Measurements from ENCODE around the gene SMAD3. TPM values are rescaled to one million over a fixed set of nuclear protein-coding genes. Genes with fewer than 3 reads are reported as not detected.

Gene SMAD3
- total RNA-seq, 4 donors from 2014 or later: 21.2 to 32.3 (median 24.2) TPM

GRCh38 chr15:67048281-67049279 is 16.8 kb upstream of the SMAD3 start:
- no peaks in the 10 kb centered on the region for H3K9me3 ChIP-seq
- peak in 1 of 2 donors; percentile 38 for TF ChIP-seq POLR2AphosphoS5 (IDR thresholded peaks at IDR 0.05)
- TF ChIP-seq POLR2A (IDR thresholded peaks at IDR 0.05; ENCODE audit: low read depth): no peak
- TF ChIP-seq CTCF (IDR thresholded peaks at IDR 0.05): no peak
- TF ChIP-seq EP300 (IDR thresholded peaks at IDR 0.05): no peak
- DNase-seq (ENCODE audit: extremely low spot score): no peak
- no peak overlapping the region for H3K4me3 ChIP-seq
- no peaks in the 10 kb centered on the region for H3K36me3 ChIP-seq
- H3K4me1 ChIP-seq: peaks cover 36 to 53% (median 51%) of the 10 kb centered on the region in 4 donors
- H3K27ac ChIP-seq (replicated peaks in 1 of 4): peak overlapping the region; percentile 58 to 82 (median 72)
- no peaks in the 10 kb centered on the region for H3K27me3 ChIP-seq
- WGBS: 58% methylated on average over 9 of the region's 9 CpGs
- intact Hi-C loops (cut with DNase I): no loop called here

- DNase-seq (ENCODE audit: extremely low spot score): no peak
- 68% methylated on average over 6 of the region's 6 CpGs for WGBS
- no peaks in the 10 kb centered on the region for H3K9me3 ChIP-seq
- TF ChIP-seq CTCF (IDR thresholded peaks at IDR 0.05) (no peak), EP300 (IDR thresholded peaks at IDR 0.05) (no peak), POLR2A (IDR thresholded peaks at IDR 0.05; ENCODE audit: low read depth) (no peak), POLR2AphosphoS5 (IDR thresholded peaks at IDR 0.05) (no peak)
- intact Hi-C loops (cut with DNase I): no loop called here
- H3K4me1 ChIP-seq: peaks cover 36 to 46% (median 44%) of the 10 kb centered on the region in 4 donors
- H3K36me3 ChIP-seq: no peaks in the 10 kb centered on the region
- H3K4me3 ChIP-seq: no peak overlapping the region
- H3K27ac ChIP-seq (replicated peaks in 1 of 4): peak overlapping the region; percentile 58 to 82 (median 72)
- no peaks in the 10 kb centered on the region for H3K27me3 ChIP-seq
Measured at GRCh38 chr15:67049351-67050044, 15.9 kb upstream of the SMAD3 start.

- H3K27ac ChIP-seq (replicated peaks in 1 of 4): peak overlapping the region; percentile 58 to 82 (median 72)
- H3K9me3 ChIP-seq: no peaks in the 10 kb centered on the region
- no peak for DNase-seq (ENCODE audit: extremely low spot score)
- intact Hi-C loops (cut with DNase I): no loop called here
- WGBS: 84% methylated on average over 3 of the region's 3 CpGs
- TF ChIP-seq POLR2AphosphoS5 (IDR thresholded peaks at IDR 0.05): no peak
- no peak for TF ChIP-seq EP300 (IDR thresholded peaks at IDR 0.05)
- TF ChIP-seq POLR2A (IDR thresholded peaks at IDR 0.05; ENCODE audit: low read depth): no peak
- TF ChIP-seq CTCF (IDR thresholded peaks at IDR 0.05): no peak
- peaks cover 36 to 42% (median 41%) of the 10 kb centered on the region in 4 donors for H3K4me1 ChIP-seq
- no peaks in the 10 kb centered on the region for H3K36me3 ChIP-seq
- no peaks in the 10 kb centered on the region for H3K27me3 ChIP-seq
- H3K4me3 ChIP-seq: no peak overlapping the region
Measured at GRCh38 chr15:67050062-67050461, 15.3 kb upstream of the SMAD3 start.

GRCh38 chr15:67050522-67051087 is 14.8 kb upstream of the SMAD3 start:
- Histone ChIP-seq H3K4me1 (peaks cover 36 to 42% (median 41%) of the 10 kb centered on the region in 4 donors), H3K27ac (replicated peaks in 1 of 4) (peak overlapping the region in 3 of 4 donors; percentile 0 to 82 (median 79)), H3K27me3 (no peaks in the 10 kb centered on the region), H3K36me3 (no peaks in the 10 kb centered on the region), H3K9me3 (no peaks in the 10 kb centered on the region), H3K4me3 (no peak overlapping the region)
- DNase-seq (ENCODE audit: extremely low spot score): no peak
- WGBS: 55% methylated on average over 4 of the region's 5 CpGs
- intact Hi-C loops (cut with DNase I): no loop called here
- TF ChIP-seq EP300 (IDR thresholded peaks at IDR 0.05): no peak
- no peak for TF ChIP-seq POLR2A (IDR thresholded peaks at IDR 0.05; ENCODE audit: low read depth)
- TF ChIP-seq CTCF (IDR thresholded peaks at IDR 0.05): no peak
- no peak for TF ChIP-seq POLR2AphosphoS5 (IDR thresholded peaks at IDR 0.05)

Data from esophagus muscularis mucosa (tissue), 4 donors.